ENCODE measurements around the gene SEMA3C.

SEMA3C gene

GRCh38 chr7:80856769-80857168, 62.1 kb downstream of the SEMA3C start:
- H3K4me3 ChIP-seq (ENCODE audit: low read depth, low read length) = no peak overlapping the region
- no peak for DNase-seq (ENCODE audit: low read depth)
- TF ChIP-seq CTCF (conservative IDR thresholded peaks at IDR 0.05; ENCODE audit: low read depth, low read length) = no peak

- peak; percentile 87 for DNase-seq (ENCODE audit: low read depth)
- TF ChIP-seq CTCF (conservative IDR thresholded peaks at IDR 0.05; ENCODE audit: low read depth, low read length) = no peak
- no peak overlapping the region for H3K4me3 ChIP-seq (ENCODE audit: low read depth, low read length)
Observed at GRCh38 chr7:80851896-80852476, 66.9 kb downstream of the SEMA3C start.

- no peak for DNase-seq (ENCODE audit: low read depth)
- H3K4me3 ChIP-seq (ENCODE audit: low read depth, low read length) = no peak overlapping the region
- TF ChIP-seq CTCF (conservative IDR thresholded peaks at IDR 0.05; ENCODE audit: low read depth, low read length) = no peak
Observed at GRCh38 chr7:80848841-80849240, 70.0 kb downstream of the SEMA3C start.

GRCh38 chr7:80847895-80848294, 71.0 kb downstream of the SEMA3C start:
- no peak for DNase-seq (ENCODE audit: low read depth)
- TF ChIP-seq CTCF (conservative IDR thresholded peaks at IDR 0.05; ENCODE audit: low read depth, low read length) = no peak
- no peak overlapping the region for H3K4me3 ChIP-seq (ENCODE audit: low read depth, low read length)

- no peak for TF ChIP-seq CTCF (conservative IDR thresholded peaks at IDR 0.05; ENCODE audit: low read depth, low read length)
- no peak overlapping the region for H3K4me3 ChIP-seq (ENCODE audit: low read depth, low read length)
- no peak for DNase-seq (ENCODE audit: low read depth)
Observed at GRCh38 chr7:80847027-80847426, 71.8 kb downstream of the SEMA3C start.

- no peak overlapping the region for H3K4me3 ChIP-seq (ENCODE audit: low read depth, low read length)
- peak; percentile 93 for DNase-seq (ENCODE audit: low read depth)
- TF ChIP-seq CTCF (conservative IDR thresholded peaks at IDR 0.05; ENCODE audit: low read depth, low read length) = no peak
Observed at GRCh38 chr7:80844916-80845315, 73.9 kb downstream of the SEMA3C start.

GRCh38 chr7:80843018-80843677, 75.7 kb downstream of the SEMA3C start:
- no peak for TF ChIP-seq CTCF (conservative IDR thresholded peaks at IDR 0.05; ENCODE audit: low read depth, low read length)

More at GRCh38 chr7:80843018-80843677, 75.7 kb downstream of the SEMA3C start:
- H3K4me3 ChIP-seq (ENCODE audit: low read depth, low read length) = no peak overlapping the region
- DNase-seq (ENCODE audit: low read depth) = no peak

All from choroid plexus epithelial cell (primary cell).